ENCODE data around the gene TNS1.

TNS1 gene

GRCh38 chr2:217753460-217754200 is 249.2 kb downstream of the TNS1 start:
- DNase-seq: no peak

GRCh38 chr2:217752714-217753459 is 249.9 kb downstream of the TNS1 start:
- no peak for DNase-seq

GRCh38 chr2:217751952-217752351 is 250.8 kb downstream of the TNS1 start:
- no peak for DNase-seq

GRCh38 chr2:217751192-217751591 is 251.6 kb downstream of the TNS1 start:
- no peak for DNase-seq

Measured in NCI-H69 (cell line).